Ramos (cell line): ENCODE results near the gene CLDN4.
"Not testable (repeated sequence)": the region's sequence is repeated elsewhere in the genome, so short reads cannot be mapped to it uniquely, and the experiment has no call there.

Experiments used
- in situ Hi-C: fragments of 300-500 bp; cut with MboI; formaldehyde crosslinking; loops from one replicate; pipeline ENCODE4 v1.14.3; 2022; ENCODE audit warnings: low sequenced_read_pairs; ENCODE audit not compliant: unreplicated experiment

The CLDN4 gene, protein sequence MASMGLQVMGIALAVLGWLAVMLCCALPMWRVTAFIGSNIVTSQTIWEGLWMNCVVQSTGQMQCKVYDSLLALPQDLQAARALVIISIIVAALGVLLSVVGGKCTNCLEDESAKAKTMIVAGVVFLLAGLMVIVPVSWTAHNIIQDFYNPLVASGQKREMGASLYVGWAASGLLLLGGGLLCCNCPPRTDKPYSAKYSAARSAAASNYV

DNA sequence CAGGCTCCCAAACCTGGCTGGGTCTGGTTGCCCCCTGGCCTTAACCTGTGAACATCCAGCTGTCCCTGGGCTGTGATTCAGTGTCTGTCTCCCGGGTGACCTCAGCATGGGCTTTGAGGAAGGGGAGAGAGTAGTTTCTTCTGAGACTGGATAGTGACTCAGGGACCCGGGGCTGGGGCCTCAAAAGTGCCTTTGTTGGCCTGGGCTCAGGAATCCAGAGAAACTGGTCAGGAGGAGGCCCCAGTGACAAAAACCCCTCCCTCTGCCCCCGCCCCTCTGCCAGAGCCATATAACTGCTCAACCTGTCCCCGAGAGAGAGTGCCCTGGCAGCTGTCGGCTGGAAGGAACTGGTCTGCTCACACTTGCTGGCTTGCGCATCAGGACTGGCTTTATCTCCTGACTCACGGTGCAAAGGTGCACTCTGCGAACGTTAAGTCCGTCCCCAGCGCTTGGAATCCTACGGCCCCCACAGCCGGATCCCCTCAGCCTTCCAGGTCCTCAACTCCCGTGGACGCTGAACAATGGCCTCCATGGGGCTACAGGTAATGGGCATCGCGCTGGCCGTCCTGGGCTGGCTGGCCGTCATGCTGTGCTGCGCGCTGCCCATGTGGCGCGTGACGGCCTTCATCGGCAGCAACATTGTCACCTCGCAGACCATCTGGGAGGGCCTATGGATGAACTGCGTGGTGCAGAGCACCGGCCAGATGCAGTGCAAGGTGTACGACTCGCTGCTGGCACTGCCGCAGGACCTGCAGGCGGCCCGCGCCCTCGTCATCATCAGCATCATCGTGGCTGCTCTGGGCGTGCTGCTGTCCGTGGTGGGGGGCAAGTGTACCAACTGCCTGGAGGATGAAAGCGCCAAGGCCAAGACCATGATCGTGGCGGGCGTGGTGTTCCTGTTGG lies at the start of gene CLDN4:
TSS of gene CLDN4 (plus strand) at position 316 of the 903 bp plus-strand sequence. CDS start at position 522, 206 bp downstream.
- in situ Hi-C loops, result no loop called here

DNA sequence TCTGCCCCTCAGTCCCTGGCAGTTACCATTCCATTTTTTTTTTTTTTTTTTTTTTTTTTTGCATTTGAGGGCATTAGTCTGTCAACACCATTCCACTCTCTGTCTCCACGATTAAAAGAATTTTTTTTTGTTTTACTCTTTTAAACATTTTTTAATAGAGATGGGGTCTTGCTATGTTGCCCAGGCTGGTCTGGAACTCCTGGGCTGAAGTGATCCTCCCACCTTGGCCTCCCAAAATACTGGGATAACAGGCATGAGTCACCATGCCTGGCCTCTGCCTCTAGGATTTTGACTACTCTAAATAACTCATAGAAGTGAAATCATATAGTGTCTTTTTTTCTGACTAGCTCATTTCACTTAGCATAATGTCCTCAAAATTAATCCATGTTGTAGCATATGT lies 44.2 kb upstream of the CLDN4 start:
- in situ Hi-C loops, result no loop called here

DNA sequence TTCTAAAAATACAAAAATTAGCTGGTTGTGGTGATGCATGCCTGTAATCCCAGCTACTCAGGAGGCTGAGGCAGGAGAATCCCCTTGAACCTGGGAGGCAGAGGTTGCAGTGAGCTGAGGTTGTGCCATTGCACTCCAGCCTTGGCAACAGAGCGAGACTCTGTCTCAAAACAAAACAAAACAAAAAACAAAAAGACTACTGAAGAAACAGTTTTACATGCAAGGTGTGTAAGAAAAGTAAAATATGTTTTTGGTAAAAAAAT lies 43.1 kb upstream of the CLDN4 start:
- in situ Hi-C loops, result not testable (repeated sequence)

DNA sequence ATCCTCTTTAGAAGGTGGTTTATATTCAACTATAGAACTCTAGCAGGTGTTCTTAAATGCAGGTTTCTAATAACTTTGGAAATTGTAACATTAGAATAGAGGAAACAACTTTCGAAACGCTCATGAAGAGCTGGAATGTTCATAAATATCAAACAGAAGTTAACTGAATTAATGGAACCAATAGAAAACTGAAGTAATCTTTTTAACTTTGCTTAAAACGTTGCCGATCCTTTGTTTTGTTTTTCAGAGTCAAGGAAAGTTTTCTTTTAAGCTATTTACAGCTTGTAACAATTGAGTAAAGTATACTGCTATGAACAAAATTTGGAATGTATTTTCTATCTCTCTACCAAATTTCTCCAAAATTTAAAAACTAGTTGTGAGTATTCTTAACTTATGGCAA lies 41.7 kb upstream of the CLDN4 start:
- in situ Hi-C loops, result no loop called here

DNA sequence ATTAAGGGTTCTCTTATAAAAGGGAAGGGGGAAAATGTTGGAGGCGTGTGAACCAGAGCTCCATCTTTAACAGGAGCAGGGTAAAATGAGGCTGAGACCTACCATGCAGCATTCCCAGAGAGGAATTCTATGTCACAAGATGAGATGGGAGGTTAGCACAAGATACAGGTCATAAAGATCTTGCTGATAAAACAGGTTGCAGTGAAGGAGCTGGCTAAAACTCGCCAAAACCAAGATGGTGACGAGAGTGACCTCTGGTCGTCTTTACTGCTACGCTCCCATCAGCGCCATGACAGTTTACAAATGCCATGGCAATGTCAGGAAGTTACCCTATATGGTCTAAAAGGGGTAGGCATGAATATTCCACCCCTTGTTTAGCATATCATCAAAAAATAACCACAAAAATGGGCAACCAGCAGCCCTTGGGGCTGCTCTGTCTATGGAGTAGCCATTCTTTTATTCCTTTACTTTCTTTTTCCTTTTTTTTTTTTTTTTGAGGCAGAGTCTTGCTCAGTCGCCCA lies 39.6 kb upstream of the CLDN4 start:
- in situ Hi-C loops, result not testable (repeated sequence)

DNA sequence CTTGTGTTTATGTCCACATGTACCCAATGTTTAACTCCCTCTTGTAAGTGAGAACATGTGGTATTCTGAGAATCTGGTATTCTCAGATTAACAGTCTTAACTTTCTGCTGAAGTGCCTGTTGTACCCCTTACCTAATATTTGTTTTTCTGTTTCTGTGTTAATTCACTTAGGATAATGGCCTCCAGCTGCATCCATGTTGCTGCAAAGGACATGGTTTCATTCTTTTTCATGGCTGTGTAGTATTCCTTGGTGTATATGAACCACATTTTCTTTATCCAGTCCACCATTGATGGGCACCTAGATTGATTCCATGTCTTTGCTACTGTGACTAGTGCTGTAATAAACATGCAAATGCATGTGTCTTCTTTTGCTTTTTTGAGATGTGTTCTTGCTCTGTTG lies 35.6 kb upstream of the CLDN4 start:
- in situ Hi-C loops, result not testable (repeated sequence)

DNA sequence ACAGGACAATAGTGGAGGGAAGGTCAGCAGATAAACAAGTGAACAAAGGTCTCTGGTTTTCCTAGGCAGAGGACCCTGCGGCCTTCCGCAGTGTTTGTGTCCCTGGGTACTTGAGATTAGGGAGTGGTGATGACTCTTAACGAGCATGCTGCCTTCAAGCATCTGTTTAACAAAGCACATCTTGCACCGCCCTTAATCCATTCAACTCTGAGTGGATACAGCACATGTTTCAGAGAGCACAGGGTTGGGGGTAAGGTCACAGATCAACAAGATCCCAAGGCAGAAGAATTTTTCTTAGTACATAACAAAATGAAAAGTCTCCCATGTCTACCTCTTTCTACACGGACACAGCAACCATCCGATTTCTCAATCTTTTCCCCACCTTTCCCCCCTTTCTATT lies 34.1 kb upstream of the CLDN4 start:
- in situ Hi-C loops, result not testable (repeated sequence)

DNA sequence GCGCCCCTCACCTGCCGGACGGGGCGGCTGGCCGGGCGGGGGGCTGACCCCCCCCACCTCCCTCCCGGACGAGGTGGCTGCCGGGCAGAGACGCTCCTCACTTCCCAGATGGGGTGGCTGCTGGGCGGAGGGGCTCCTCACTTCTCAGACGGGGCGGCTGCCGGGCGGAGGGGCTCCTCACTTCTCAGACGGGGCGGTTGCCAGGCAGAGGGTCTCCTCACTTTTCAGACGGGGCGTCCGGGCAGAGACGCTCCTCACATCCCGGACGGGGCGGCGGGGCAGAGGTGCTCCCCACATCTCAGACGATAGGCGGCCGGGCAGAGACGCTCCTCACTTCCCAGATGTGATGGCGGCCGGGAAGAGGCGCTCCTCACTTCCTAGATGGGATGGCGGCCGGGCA lies 33.6 kb upstream of the CLDN4 start:
- in situ Hi-C loops, result not testable (repeated sequence)

DNA sequence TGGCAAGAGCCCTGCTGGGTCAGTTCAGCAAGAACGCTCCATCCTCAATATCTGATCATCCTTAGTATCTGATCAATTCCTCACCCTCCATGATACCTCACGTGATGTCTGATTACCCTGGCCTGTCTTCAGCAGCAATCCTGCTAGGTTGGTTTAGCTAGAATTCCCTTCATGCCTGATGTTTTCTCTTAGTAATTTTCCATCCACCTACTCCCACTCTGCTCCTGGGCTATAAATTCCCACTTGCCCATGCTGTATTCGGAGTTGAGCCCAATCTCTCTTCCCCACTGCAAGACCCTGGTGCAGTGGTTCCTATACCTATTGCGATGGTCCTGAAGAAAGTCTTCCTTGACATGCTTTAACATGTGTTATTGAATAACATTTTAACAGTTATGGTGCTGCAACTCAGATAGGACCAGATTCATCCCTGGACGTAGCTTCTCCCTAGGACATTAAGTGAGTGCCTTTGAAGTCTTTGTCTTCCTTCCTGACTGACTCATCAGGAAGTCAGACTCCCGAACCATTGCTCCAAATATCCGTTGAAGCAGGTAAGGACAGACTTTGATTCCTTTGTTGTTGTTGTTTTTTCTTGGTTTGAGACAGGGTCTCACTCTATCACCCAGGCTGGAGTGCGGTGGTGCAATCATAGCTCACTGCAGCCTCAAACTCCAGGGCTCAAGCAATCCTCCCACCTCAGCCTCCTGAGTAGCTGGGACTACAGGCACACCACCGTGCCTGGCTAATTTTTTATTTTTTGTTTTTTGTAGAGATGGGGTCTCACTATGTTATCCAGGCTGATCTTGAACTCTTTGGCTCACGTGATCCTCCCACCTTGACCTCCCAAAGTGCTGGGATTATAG lies 31.3 kb upstream of the CLDN4 start:
- in situ Hi-C loops, result no loop called here

DNA sequence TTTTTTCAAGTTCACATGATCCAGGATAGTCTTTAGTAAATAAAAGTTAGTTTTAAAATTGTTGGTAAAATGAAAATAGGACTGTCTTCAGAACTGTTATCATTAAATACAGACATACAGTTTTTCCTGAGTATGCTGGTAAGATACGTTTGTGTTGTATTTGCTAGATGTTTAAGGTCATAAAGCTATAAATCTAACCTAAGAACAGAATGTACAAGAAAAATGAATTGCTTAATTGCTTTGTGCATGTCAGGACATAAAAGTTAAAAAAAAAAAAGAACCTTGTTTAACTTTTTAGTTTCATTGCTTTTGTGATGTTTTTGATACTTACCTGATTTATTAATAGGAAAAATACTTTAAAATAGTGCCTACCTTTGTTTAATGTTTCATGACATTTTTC lies 29.2 kb upstream of the CLDN4 start:
- in situ Hi-C loops, result no loop called here

DNA sequence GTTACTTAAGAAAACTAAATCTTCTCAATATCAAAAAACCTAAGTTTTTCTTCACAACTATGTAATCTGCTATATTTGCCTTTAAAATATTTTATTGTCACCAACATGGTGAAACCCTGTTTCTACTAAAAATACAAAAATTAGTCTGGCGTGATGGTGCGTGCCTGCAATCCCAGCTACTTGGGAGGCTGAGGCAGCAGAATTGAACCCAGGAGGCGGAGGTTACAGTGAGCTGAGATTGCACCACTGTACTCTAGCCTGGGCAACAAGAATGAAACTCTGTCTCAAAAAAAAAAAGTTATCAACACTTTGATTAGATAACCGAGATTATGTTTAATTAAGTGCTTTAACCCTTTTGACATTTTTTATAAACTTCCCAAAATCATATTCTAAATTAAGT lies 28.3 kb upstream of the CLDN4 start:
- in situ Hi-C loops, result no loop called here

DNA sequence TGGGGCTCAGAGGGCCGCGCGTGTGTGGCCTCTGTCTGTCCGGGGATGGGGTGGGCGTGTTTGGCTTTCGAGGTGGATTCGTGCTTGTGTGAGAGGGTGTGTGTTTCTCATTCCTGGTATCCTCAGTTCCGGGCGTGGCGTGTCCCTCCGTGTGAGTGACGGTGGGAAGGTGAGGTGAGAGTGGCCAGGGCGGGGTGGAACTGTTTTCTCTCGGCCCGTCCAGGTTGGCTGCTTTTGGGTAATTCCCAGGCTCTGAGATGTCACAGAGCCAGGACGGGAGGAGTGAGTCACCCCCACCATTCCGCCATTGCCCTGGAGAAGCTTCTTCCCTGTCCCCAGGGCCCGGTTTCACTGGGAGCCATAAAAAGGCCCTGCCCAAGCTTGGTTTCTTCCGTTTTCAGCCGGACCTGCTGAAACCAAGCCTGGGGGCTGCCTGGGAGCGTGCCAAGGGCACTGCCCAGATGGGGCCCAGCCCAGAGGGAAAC lies 21.3 kb upstream of the CLDN4 start:
- in situ Hi-C loops, result no loop called here

DNA sequence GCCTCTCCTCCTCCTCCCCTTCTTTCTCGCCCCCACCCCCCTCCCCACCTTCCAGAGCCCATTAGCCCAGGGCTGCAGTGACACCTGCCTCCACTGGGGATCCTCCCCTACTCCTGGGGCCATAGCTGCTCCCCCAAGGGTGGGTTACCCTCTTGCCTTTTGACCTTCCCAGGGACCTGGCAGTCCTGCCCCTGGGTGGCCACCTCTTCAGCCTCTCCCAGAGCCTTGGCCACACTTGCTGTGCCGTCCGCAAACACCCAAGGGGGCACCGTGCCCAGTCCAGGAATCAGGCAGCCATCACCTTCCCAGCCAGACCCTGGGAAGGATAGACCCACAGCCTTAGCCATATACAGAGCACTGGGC lies 19.8 kb upstream of the CLDN4 start:
- in situ Hi-C loops, result no loop called here

DNA sequence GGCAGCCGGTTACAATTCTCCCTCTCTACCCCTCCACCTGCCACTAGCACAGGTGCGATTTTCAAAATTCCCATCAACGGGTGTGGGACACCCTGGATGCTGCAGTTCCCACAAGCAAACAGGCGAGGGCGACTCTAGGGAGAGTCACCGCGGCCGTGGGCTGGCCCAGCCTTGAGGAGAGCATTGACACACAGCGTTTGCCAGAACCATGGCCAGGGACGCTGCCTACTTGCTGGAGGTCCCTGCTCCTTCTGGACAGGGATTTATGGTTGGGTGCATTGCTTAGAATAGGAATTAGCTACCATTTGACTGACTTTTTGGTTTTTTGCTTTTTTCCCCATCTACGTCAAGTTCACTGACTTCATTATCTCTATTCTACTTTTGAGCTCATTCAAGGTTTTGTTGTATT lies 19.0 kb upstream of the CLDN4 start:
- in situ Hi-C loops, result no loop called here

DNA sequence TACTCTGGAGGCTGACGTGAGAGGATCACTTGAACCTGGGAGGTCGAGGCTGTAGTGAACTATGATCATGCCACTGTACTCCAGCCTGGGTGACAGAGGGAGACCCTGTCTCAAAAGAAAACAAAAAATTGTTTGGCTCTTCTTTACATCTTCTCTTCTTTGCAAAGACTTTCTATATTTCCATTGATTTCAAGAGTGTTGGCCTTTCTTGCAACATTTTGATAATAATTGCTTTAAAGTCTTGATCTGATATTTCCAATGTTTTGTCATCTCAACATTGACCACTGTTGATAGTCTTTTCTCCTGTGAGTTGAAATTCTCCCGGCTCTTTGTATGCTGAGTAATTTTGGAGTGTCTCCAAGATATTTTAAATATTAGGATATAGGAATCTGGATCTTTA lies 17.8 kb upstream of the CLDN4 start:
- in situ Hi-C loops, result no loop called here

DNA sequence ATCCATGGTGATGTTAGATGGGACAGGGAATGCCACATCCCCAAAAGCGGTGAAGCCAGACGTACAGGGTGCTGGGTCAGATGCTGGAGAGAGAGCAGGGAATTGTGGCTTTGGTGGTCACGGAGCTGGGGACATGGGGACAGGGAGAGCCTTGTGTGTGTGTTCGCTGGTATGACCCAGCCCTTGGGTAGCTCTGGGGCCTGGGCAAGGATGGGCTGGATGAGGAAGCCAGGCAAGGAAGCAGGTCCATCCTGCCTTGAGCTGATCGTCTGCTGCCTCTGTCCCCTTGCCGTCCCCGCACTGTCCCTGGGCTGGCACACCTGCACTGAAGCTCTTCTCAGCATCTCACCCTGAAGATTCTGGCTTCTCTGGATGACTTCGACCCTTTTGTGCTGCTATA lies 15.4 kb upstream of the CLDN4 start:
- in situ Hi-C loops, result no loop called here

DNA sequence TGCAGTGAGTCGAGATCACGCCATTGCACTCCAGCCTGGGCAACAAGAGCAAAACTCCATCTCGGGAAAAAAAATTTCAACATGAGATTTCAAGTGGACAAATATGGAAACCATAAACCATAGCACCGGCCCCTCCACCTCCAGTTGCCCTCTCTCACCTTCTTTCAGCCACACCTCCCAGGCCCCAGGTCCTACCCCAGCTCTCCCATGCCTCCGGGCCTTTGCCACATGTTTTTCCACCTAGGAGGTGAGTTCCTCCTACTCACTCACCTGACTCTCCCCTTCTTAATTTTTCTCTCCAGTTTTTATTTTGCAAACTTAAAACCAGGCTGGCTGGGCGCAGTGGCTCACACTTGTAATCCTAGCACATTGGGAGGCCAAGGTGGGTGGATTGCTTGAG lies 13.7 kb upstream of the CLDN4 start:
- in situ Hi-C loops, result no loop called here

DNA sequence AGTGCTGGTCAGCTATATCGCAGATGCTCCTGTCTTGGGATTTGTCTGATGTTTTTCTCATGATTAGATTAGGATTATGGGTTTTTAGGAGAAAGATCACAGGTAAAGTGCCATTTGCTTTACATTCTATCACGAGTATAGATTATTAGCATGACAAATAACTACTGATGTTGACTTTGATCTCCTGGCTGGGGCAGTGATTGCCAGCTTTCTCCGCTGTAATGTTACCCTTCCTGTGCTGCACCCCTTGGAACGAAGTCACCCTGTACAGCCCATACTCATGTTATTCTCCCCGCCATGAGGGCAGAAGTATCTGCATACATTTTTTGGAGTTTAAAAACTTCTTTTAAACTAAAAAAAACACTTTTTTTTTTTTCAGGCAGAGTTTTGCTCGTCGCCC lies 10.8 kb upstream of the CLDN4 start:
- in situ Hi-C loops, result no loop called here

DNA sequence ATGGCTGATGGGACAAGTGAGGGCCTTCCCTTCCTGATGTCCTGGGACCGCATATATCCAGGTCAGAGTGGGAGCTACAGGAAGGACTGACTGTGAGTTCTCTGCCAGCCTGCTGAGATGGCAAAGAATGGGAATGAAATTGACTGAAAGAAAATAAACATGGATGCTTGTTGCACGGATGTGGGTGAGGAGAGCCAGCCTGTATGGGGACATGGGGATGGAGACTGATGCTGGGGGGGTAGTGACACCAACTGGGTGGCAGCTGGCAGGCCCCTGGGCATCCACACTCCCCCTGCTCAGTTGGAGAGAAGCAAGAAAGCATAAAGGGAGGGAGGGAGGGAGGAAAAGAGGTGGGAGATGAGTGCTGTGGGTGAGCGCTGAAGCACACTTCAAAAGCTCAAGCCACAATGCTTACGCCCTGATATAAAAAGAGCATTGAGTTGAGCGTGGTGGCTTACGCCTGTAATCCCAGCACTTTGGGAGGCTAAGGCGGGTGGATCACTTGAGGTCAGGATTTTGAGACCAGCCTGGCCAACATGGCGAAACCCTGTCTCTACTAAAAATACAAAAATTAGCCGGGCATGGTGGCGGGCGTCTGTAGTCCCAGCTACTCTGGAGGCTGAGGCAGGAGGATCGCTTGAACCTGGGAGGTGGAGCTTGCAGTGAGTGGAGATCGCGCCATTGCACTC lies 9.1 kb upstream of the CLDN4 start:
- in situ Hi-C loops, result not testable (repeated sequence)
